ENCODE results near the gene ADAMTSL4. TPM values are rescaled to one million over a fixed set of nuclear protein-coding genes. Genes with fewer than 3 reads are reported as not detected.
"Not testable (repeated sequence)": the region's sequence is repeated elsewhere in the genome, so short reads cannot be mapped to it uniquely, and the experiment has no call there.

ADAMTSL4 gene
- total RNA-seq, 1 donor from 2014 or later: 0.44 TPM

DNA sequence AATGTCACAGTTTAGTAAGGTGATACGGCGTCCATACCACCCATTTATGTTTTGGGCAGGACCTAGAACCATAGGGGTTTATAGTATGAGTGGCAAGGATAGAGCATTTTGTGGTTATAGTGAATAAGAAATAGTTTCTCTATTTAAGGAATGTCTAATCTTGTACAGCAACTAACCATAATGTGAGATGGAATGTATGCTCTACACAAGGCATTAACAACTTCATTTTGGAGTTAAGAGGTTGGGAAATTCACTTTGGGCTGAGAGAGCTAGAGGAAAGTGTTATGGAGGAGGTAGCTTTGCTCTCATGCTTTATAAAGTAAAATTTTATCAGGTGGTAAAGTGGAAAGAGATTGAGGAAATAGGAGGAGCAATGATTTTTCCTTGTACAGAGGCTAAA lies 33.2 kb downstream of the ADAMTSL4 start:
- H3K27me3 Mint-ChIP-seq (ENCODE audit: low read depth): peaks cover 10% of the 10 kb centered on the region
- peaks cover 15% of the 10 kb centered on the region for H3K36me3 Mint-ChIP-seq (ENCODE audit: low read depth)
- no peaks in the 10 kb centered on the region for H3K9me3 Mint-ChIP-seq
- H3K27ac Mint-ChIP-seq (ENCODE audit: unreplicated experiment): no peak overlapping the region
- H3K4me3 Mint-ChIP-seq: no peak overlapping the region
- H3K4me1 Mint-ChIP-seq: peaks cover 22% of the 10 kb centered on the region
- no peak for DNase-seq (ENCODE audit: low read depth, low spot score)
- TF ChIP-seq, protein P1, sequence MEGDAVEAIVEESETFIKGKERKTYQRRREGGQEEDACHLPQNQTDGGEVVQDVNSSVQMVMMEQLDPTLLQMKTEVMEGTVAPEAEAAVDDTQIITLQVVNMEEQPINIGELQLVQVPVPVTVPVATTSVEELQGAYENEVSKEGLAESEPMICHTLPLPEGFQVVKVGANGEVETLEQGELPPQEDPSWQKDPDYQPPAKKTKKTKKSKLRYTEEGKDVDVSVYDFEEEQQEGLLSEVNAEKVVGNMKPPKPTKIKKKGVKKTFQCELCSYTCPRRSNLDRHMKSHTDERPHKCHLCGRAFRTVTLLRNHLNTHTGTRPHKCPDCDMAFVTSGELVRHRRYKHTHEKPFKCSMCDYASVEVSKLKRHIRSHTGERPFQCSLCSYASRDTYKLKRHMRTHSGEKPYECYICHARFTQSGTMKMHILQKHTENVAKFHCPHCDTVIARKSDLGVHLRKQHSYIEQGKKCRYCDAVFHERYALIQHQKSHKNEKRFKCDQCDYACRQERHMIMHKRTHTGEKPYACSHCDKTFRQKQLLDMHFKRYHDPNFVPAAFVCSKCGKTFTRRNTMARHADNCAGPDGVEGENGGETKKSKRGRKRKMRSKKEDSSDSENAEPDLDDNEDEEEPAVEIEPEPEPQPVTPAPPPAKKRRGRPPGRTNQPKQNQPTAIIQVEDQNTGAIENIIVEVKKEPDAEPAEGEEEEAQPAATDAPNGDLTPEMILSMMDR (conservative IDR thresholded peaks at IDR 0.05): no peak

DNA sequence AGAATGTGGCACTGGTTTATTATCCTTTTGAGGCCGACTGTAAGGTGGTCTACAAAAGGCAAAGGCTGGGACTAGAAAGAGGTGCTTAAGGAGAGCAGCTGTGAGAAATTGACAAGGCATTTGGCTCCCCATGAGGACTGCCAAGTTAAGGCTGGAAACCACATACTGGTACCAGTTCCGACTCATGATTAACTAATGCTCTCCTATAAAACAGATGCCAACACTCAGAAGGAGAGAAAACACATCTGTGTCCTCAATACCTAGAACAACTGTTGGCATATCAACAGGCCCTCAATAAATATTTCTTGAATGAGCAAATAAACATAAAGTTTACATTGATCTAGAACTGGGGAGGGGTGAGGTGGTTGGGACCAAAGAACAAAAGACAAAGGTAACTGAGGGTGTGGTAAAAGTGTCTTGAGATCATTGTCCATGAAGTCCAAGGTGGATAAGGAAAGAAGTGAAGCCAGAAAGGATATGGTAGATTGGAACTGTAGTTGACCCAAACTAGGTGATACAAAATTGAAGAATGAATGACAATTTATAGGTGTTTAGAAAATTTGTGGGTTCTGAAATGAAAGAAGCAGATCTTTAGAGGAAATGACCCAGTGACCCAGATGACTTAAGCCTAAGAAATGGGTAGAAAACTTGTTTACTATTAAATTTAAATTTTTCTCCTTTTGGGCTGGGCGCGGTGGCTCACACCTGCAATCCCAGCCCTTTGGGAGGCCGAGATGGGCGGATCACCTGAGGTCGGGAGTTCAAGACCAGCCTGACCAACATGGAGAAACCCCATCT lies 47.1 kb downstream of the ADAMTSL4 start:
- TF ChIP-seq, protein P1 (conservative IDR thresholded peaks at IDR 0.05): no peak
- no peak overlapping the region for H3K4me3 Mint-ChIP-seq
- no peak overlapping the region for H3K27ac Mint-ChIP-seq (ENCODE audit: unreplicated experiment)
- H3K9me3 Mint-ChIP-seq: no peaks in the 10 kb centered on the region
- no peaks in the 10 kb centered on the region for H3K36me3 Mint-ChIP-seq (ENCODE audit: low read depth)
- H3K27me3 Mint-ChIP-seq (ENCODE audit: low read depth): no peaks in the 10 kb centered on the region
- H3K4me1 Mint-ChIP-seq: peaks cover 6% of the 10 kb centered on the region
- DNase-seq (ENCODE audit: low read depth, low spot score): no peak

DNA sequence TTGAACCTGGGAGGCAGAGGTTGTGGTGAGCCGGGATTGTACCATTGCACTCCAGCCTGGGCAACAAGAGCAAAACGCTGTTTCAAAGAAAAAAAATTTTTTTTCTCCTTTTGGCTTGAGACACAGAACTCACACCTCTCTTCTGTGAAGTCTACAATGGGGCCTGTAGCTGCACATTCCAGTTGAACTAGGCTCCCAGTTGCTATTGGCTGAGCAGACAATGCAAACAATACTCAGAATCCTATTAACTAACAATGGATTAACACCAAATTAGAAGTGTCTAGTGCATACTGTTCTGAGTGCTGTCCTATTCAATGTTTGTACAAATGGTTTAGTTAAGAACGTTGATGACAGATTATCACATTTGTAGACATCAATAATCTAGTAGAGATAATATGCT lies 47.8 kb downstream of the ADAMTSL4 start:
- Mint-ChIP-seq H3K36me3 (ENCODE audit: low read depth) (no peaks in the 10 kb centered on the region), H3K27me3 (ENCODE audit: low read depth) (no peaks in the 10 kb centered on the region), H3K4me1 (peaks cover 6% of the 10 kb centered on the region), H3K9me3 (no peaks in the 10 kb centered on the region), H3K4me3 (no peak overlapping the region), H3K27ac (ENCODE audit: unreplicated experiment) (no peak overlapping the region)
- TF ChIP-seq, protein P1 (conservative IDR thresholded peaks at IDR 0.05): no peak
- no peak for DNase-seq (ENCODE audit: low read depth, low spot score)

DNA sequence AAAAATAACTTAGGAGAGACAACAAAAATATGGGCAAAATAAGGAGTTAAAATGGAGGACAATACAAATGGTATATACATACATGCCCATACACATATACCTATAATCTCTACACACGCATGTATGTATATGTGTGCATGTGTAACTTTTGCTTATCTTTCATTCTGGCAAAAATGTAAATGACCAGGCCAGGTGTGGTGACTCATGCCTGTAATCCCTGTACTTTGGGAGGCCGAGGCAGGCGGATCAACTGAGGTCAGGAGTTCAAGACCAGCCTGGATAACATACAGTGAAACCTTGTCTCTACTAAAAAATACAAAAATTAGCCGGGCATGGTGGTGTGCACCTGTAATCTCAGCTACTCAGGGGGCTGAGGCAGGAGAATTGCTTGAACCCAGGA lies 49.1 kb downstream of the ADAMTSL4 start:
- not testable (repeated sequence) for H3K27me3 Mint-ChIP-seq (ENCODE audit: low read depth); H3K4me3 Mint-ChIP-seq; H3K36me3 Mint-ChIP-seq (ENCODE audit: low read depth); H3K4me1 Mint-ChIP-seq; H3K9me3 Mint-ChIP-seq; DNase-seq (ENCODE audit: low read depth, low spot score); H3K27ac Mint-ChIP-seq (ENCODE audit: unreplicated experiment)

DNA sequence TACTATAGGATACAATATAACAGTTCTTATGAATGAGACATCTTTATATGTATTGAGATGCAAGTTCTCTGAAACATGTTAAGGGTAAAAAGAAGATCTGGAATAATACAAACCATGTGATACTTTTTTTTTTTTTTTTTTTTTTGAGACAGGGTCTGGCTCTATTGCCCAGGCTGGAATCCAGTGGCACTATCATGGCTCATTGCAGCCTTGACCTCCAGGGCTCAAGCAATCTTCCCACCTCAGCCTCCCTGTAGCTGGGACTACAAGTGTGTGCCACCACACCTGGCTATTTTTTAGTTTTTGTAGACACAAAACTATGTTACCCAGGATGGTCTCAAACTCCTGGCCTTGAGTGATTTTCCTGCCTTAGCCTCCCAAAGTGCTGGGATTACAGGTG lies 52.3 kb downstream of the ADAMTSL4 start:
- no peak overlapping the region for H3K4me3 Mint-ChIP-seq
- H3K4me1 Mint-ChIP-seq: peaks cover 19% of the 10 kb centered on the region
- TF ChIP-seq, protein P1 (conservative IDR thresholded peaks at IDR 0.05): no peak
- no peaks in the 10 kb centered on the region for H3K27me3 Mint-ChIP-seq (ENCODE audit: low read depth)
- DNase-seq (ENCODE audit: low read depth, low spot score): no peak
- no peak overlapping the region for H3K27ac Mint-ChIP-seq (ENCODE audit: unreplicated experiment)
- H3K36me3 Mint-ChIP-seq (ENCODE audit: low read depth): peaks cover 1% of the 10 kb centered on the region
- H3K9me3 Mint-ChIP-seq: no peaks in the 10 kb centered on the region

DNA sequence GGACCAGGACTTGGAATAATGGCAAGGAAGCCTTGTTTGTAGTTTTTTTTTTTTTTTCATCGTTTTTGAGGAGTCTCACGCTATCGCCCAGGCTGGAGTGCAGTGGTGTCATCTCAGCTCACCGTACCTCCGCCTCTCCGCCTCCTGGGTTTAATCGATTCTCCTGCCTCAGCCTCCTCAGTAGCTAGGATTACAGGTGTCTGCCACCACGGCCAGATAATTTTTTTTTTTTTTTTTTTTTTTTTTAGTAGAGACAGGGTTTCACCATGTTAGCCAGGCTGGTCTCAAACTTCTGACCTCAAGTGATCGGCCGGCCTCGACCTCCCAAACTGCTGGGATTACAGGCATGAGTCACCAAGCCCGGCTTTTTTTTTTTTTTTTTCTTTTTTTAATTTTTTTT lies 53.2 kb downstream of the ADAMTSL4 start:
- H3K4me1 Mint-ChIP-seq: peaks cover 15% of the 10 kb centered on the region
- H3K27me3 Mint-ChIP-seq (ENCODE audit: low read depth); DNase-seq (ENCODE audit: low read depth, low spot score); H3K4me3 Mint-ChIP-seq; H3K36me3 Mint-ChIP-seq (ENCODE audit: low read depth); H3K27ac Mint-ChIP-seq (ENCODE audit: unreplicated experiment); H3K9me3 Mint-ChIP-seq: not testable (repeated sequence)
